ENCODE results near the gene ANKHD1. TPM values are rescaled to one million over a fixed set of nuclear protein-coding genes. Genes with fewer than 3 reads are reported as not detected.

The ANKHD1 gene
- total and polyA plus RNA-seq, 9 of the 15 experiments (the other 6 are each of a cell fraction or from before 2014, with no cell fraction given), result 38.9 to 138 (median 78.7) TPM

- TF ChIP-seq AFF4 (CRISPR knock-in tag; IDR thresholded peaks at IDR 0.05), result no peak
- no peak for TF ChIP-seq FOXJ2 (tag; IDR thresholded peaks at IDR 0.05)
- no peak for TF ChIP-seq HDAC1 (IDR thresholded peaks at IDR 0.05)
- no peak for TF ChIP-seq PYGO2 (tag; IDR thresholded peaks at IDR 0.05)
- TF ChIP-seq NFIC (IDR thresholded peaks at IDR 0.05), result no peak
- no peak for TF ChIP-seq SMARCE1 (IDR thresholded peaks at IDR 0.05)
- peak; percentile 29; the same call in 1 of the 2 replicates for TF ChIP-seq CEBPG (CRISPR knock-in tag; IDR thresholded peaks at IDR 0.05)
- no peak; a peak in 1 of 4 replicates for TF ChIP-seq CEBPG (tag; conservative IDR thresholded peaks at IDR 0.05 in 1 of 2, IDR thresholded peaks at IDR 0.05 in 1 of 2)
- no peak for TF ChIP-seq COPS2 (conservative IDR thresholded peaks at IDR 0.05)
- TF ChIP-seq HINFP (tag; conservative IDR thresholded peaks at IDR 0.05; ENCODE audit: low read depth), result no peak
- no peak for TF ChIP-seq KLF16 (IDR thresholded peaks at IDR 0.05)
- no peak for TF ChIP-seq CREB1 (IDR thresholded peaks at IDR 0.05)
- TF ChIP-seq CREB1 (CRISPR knock-in tag; IDR thresholded peaks at IDR 0.05), result no peak
- TF ChIP-seq RFX1 (IDR thresholded peaks at IDR 0.05), result no peak
- no peak for TF ChIP-seq NFRKB (IDR thresholded peaks at IDR 0.05; ENCODE audit: low read depth)
- no peak for TF ChIP-seq PREB (CRISPR knock-in tag; IDR thresholded peaks at IDR 0.05)
- TF ChIP-seq SP1 (CRISPR knock-in tag; IDR thresholded peaks at IDR 0.05), result no peak
- TF ChIP-seq CTBP1 (IDR thresholded peaks at IDR 0.05; ENCODE audit: borderline replicate concordance), result 0 out of 2 replicates have a peak, but pooled peaks have one; percentile 13
- TF ChIP-seq CBX8 (IDR thresholded peaks at IDR 0.05; ENCODE audit: borderline replicate concordance, extremely low read depth, low read depth, low read length, poor library complexity, severe bottlenecking), result no peak
- TF ChIP-seq THRAP3 (IDR thresholded peaks at IDR 0.05; ENCODE audit: borderline replicate concordance), result no peak
- TF ChIP-seq CBFA2T3 (IDR thresholded peaks at IDR 0.05), result peak; percentile 38
- no peak for TF ChIP-seq ZNF57 (CRISPR knock-in tag; IDR thresholded peaks at IDR 0.05)
Measured at GRCh38 chr5:140574165-140574564, 172.5 kb downstream of the ANKHD1 start (continued).
